Suprapubic skin (tissue), 4 donors: Measurements from ENCODE around the gene FLT4. TPM values are rescaled to one million over a fixed set of nuclear protein-coding genes. Genes with fewer than 3 reads are reported as not detected.
A peak's percentile ranks its signal among the peaks of the same experiment; 100 is the strongest.

Source experiments
- DNase-seq, 2 donors: peaks; one replicate each; pipeline ENCODE4 v3.0.0-alpha.2; 2019; ENCODE audit warnings: low spot score in 2 of 2
- H3K27ac ChIP-seq: fragments of 200-600 bp; sonication (generic); one replicate; pipeline ENCODE4 v1.5.1; 2019
- H3K27me3 ChIP-seq: fragments of 200-600 bp; sonication (generic); one replicate; pipeline ENCODE4 v1.5.1; 2019
- H3K36me3 ChIP-seq: fragments of 200-600 bp; sonication (generic); one replicate; pipeline ENCODE4 v1.5.1; 2019
- H3K4me1 ChIP-seq: fragments of 200-600 bp; sonication (generic); one replicate; pipeline ENCODE4 v1.5.1; 2019
- H3K4me3 ChIP-seq: fragments of 200-600 bp; sonication (generic); one replicate; pipeline ENCODE4 v1.5.1; 2019; ENCODE audit warnings: mild to moderate bottlenecking
- H3K9me3 ChIP-seq: fragments of 200-600 bp; sonication (generic); one replicate; pipeline ENCODE4 v1.5.1; 2019
- EP300 ChIP-seq: sonication (generic); formaldehyde crosslinking; IDR thresholded peaks from one replicate; pipeline ENCODE4 v1.6.1; 2017; ENCODE audit warnings: antibody characterized with exemption
- POLR2A ChIP-seq, 2 donors: fragments of 450-650 bp; IDR thresholded peaks; one replicate each; pipeline ENCODE4 v1.6.1; 2017; ENCODE audit warnings: antibody characterized with exemption in 2 of 2, mild to moderate bottlenecking in 2 of 2, moderate library complexity in 2 of 2
- POLR2AphosphoS5 ChIP-seq, 3 donors: sonication (generic); formaldehyde crosslinking; IDR thresholded peaks; one replicate each; pipeline ENCODE4 v1.6.1; 2017; ENCODE audit warnings: antibody characterized with exemption in 3 of 3
- WGBS: methylation state at CpG from one replicate; pipeline ENCODE4 v1.1.5; 2018; 5-methylcytosine and 5-hydroxymethylcytosine counted together
- total RNA-seq, 4 donors: library from RNA; depleted of rRNA; stranded (reverse); fragments of >200 nt; gene quantifications; one replicate each; pipeline ENCODE4 v1.1.0, GENCODE V29; 2016
- TF ChIP-seq, protein P1 (sequence below), 2 donors: fragments of 200-600 bp in 1 of 2; fragments of 450-650 bp in 1 of 2; sonication (generic) in 1 of 2; IDR thresholded peaks; one replicate each; pipeline ENCODE4 v1.5.1; 2016 to 2019; ENCODE audit warnings: antibody characterized with exemption in 2 of 2, mild to moderate bottlenecking in 1 of 2, moderate library complexity in 1 of 2

Gene FLT4
- total RNA-seq, 4 donors from 2014 or later, result 0.79 to 8.9 (median 1.4) TPM

GRCh38 chr5:180619563-180619915, 29.9 kb downstream of the FLT4 start:
- H3K27me3 ChIP-seq, result peaks cover 38% of the 10 kb centered on the region
- no peak for DNase-seq
- H3K27ac ChIP-seq, result no peak overlapping the region
- TF ChIP-seq POLR2AphosphoS5 (IDR thresholded peaks at IDR 0.05) (no peak), POLR2A (IDR thresholded peaks at IDR 0.05) (no peak), EP300 (no peak)
- TF ChIP-seq, protein P1, sequence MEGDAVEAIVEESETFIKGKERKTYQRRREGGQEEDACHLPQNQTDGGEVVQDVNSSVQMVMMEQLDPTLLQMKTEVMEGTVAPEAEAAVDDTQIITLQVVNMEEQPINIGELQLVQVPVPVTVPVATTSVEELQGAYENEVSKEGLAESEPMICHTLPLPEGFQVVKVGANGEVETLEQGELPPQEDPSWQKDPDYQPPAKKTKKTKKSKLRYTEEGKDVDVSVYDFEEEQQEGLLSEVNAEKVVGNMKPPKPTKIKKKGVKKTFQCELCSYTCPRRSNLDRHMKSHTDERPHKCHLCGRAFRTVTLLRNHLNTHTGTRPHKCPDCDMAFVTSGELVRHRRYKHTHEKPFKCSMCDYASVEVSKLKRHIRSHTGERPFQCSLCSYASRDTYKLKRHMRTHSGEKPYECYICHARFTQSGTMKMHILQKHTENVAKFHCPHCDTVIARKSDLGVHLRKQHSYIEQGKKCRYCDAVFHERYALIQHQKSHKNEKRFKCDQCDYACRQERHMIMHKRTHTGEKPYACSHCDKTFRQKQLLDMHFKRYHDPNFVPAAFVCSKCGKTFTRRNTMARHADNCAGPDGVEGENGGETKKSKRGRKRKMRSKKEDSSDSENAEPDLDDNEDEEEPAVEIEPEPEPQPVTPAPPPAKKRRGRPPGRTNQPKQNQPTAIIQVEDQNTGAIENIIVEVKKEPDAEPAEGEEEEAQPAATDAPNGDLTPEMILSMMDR (IDR thresholded peaks at IDR 0.05), result no peak
- 77% methylated on average over 11 of the region's 22 CpGs for WGBS
- no peaks in the 10 kb centered on the region for H3K9me3 ChIP-seq
- no peak overlapping the region for H3K4me3 ChIP-seq
- peaks cover 10% of the 10 kb centered on the region for H3K4me1 ChIP-seq
- no peaks in the 10 kb centered on the region for H3K36me3 ChIP-seq

DNA sequence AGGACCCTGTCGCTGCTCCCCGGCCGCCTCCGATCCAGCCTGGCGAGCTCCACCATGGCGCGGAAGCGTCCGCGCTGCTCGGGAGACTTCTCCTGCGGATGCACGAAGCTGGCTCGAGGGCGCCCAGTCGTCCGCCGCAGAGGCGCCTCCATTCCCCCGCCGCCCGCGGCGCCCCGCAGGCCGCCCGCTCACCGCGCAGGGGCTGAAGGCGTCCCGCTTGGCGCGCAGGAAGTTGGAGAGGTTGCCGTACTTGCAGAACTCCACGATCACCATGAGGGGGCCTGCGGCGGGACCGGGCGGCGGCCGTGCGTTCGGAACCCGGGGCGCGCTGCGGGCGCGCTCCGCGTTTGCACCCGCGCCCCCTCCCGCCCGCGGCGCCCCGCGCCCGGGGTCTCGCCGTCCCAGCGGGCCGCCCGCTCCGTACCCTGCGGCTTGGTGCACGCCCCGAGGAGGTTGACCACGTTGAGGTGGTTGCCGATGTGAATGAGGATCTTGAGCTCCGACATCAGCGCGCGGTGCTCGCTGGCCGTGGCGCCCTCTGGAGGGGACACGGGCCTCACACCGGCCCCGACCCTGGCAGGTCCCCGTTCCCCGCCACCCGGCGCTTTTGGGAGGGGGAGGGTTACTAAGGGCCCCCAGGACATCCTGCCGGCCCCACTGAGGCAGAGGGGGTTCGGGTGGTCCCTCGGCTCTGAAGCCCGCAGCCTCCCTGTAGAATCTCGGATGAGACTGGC, 30.4 kb downstream of the FLT4 start:
- TF ChIP-seq, protein P1 (IDR thresholded peaks at IDR 0.05), result no peak
- TF ChIP-seq POLR2AphosphoS5 (IDR thresholded peaks at IDR 0.05) (no peak), EP300 (no peak), POLR2A (IDR thresholded peaks at IDR 0.05) (no peak)
- no peak for DNase-seq
- Histone ChIP-seq H3K4me3 (peak overlapping the region; percentile 40), H3K27me3 (peaks cover 38% of the 10 kb centered on the region), H3K4me1 (peaks cover 10% of the 10 kb centered on the region), H3K27ac (no peak overlapping the region), H3K36me3 (no peaks in the 10 kb centered on the region), H3K9me3 (no peaks in the 10 kb centered on the region)
- WGBS, result 11% methylated on average over 25 of the region's 90 CpGs

- no peak for TF ChIP-seq POLR2A (IDR thresholded peaks at IDR 0.05)
- no peak for TF ChIP-seq POLR2AphosphoS5 (IDR thresholded peaks at IDR 0.05)
- TF ChIP-seq, protein P1 (IDR thresholded peaks at IDR 0.05), result no peak
- TF ChIP-seq EP300, result no peak
- peaks cover 10% of the 10 kb centered on the region for H3K4me1 ChIP-seq
- H3K9me3 ChIP-seq, result no peaks in the 10 kb centered on the region
- H3K36me3 ChIP-seq, result no peaks in the 10 kb centered on the region
- DNase-seq, result no peak
- H3K4me3 ChIP-seq, result peak overlapping the region; percentile 40
- no peak overlapping the region for H3K27ac ChIP-seq
- H3K27me3 ChIP-seq, result peaks cover 38% of the 10 kb centered on the region
- 25% methylated on average over 7 of the region's 15 CpGs for WGBS
Observed at GRCh38 chr5:180618487-180618828, 30.9 kb downstream of the FLT4 start.

GRCh38 chr5:180613814-180614188, 35.6 kb downstream of the FLT4 start:
- Histone ChIP-seq H3K4me1 (peaks cover 4% of the 10 kb centered on the region), H3K27ac (no peak overlapping the region), H3K9me3 (no peaks in the 10 kb centered on the region), H3K36me3 (no peaks in the 10 kb centered on the region), H3K27me3 (peaks cover 16% of the 10 kb centered on the region), H3K4me3 (no peak overlapping the region)
- TF ChIP-seq, protein P1 (IDR thresholded peaks at IDR 0.05), result no peak
- no peak for TF ChIP-seq EP300
- TF ChIP-seq POLR2AphosphoS5 (IDR thresholded peaks at IDR 0.05), result no peak
- TF ChIP-seq POLR2A (IDR thresholded peaks at IDR 0.05), result no peak
- no peak for DNase-seq
- WGBS, result 95% methylated on average over 8 of the region's 11 CpGs

GRCh38 chr5:180613188-180613813, 36.1 kb downstream of the FLT4 start:
- H3K4me3 ChIP-seq, result no peak overlapping the region
- H3K27me3 ChIP-seq, result peaks cover 15% of the 10 kb centered on the region
- no peaks in the 10 kb centered on the region for H3K4me1 ChIP-seq
- 82% methylated on average over 17 of the region's 19 CpGs for WGBS
- H3K36me3 ChIP-seq, result no peaks in the 10 kb centered on the region
- no peak for TF ChIP-seq POLR2A (IDR thresholded peaks at IDR 0.05)
- TF ChIP-seq, protein P1 (IDR thresholded peaks at IDR 0.05), result no peak
- TF ChIP-seq EP300, result no peak
- no peak for TF ChIP-seq POLR2AphosphoS5 (IDR thresholded peaks at IDR 0.05)
- H3K9me3 ChIP-seq, result no peaks in the 10 kb centered on the region
- no peak overlapping the region for H3K27ac ChIP-seq
- DNase-seq, result no peak
